HG02571 (cell line): ENCODE results near the gene PHF12.

Experiments
- ATAC-seq: cut with Tn5 transposase; IDR thresholded peaks from one replicate; pipeline ENCODE4 v1.9.1; 2021; ENCODE audit warnings: mild to moderate bottlenecking, moderate library complexity; ENCODE audit not compliant: unreplicated experiment

PHF12 gene

GRCh38 chr17:28862561-28862960, 88.8 kb downstream of the PHF12 start:
- no peak for ATAC-seq

- ATAC-seq = no peak
Measured at GRCh38 chr17:28861393-28862203, 89.7 kb downstream of the PHF12 start.

- no peak for ATAC-seq
Measured at GRCh38 chr17:28860363-28860808, 90.9 kb downstream of the PHF12 start.

- ATAC-seq = no peak
Measured at GRCh38 chr17:28858801-28859355, 92.4 kb downstream of the PHF12 start.

- no peak for ATAC-seq
Measured at GRCh38 chr17:28857905-28858800, 93.2 kb downstream of the PHF12 start.

GRCh38 chr17:28856028-28856574, 95.2 kb downstream of the PHF12 start:
- no peak for ATAC-seq

GRCh38 chr17:28855336-28855679, 96.0 kb downstream of the PHF12 start:
- no peak for ATAC-seq
